Measurements from ENCODE around the gene OSCAR. TPM values are rescaled to one million over a fixed set of nuclear protein-coding genes. Genes with fewer than 3 reads are reported as not detected.

OSCAR gene
- polyA plus RNA-seq, 4 donors: 0.27 to 0.89 (median 0.67) TPM

- WGBS, 3 donors: 11 to 25% (median 12%) methylated on average over 28 of the region's 28 CpGs
- Histone ChIP-seq H3K27ac (ENCODE audit: low read depth in 1 of 3, low read length in 2 of 3) (peak overlapping the region in 1 of 3 donors; percentile 86), H3K4me1 (ENCODE audit: control insufficient read depth in 3 of 3, insufficient read depth in 2 of 3, low read depth in 1 of 3, low read length in 2 of 3) (peaks cover 0 to 4% (median 0%) of the 10 kb centered on the region in 3 donors), H3K9me3 (ENCODE audit: control insufficient read depth in 2 of 2, insufficient read depth in 1 of 2, low read depth in 1 of 2, low read length in 1 of 2) (no peaks in the 10 kb centered on the region), H3K27me3 (ENCODE audit: control insufficient read depth in 3 of 3, insufficient read depth in 3 of 3, low read length in 3 of 3) (no peaks in the 10 kb centered on the region), H3K4me3 (ENCODE audit: low read depth in 1 of 3, low read length in 3 of 3) (peak overlapping the region; percentile 58 to 74 (median 59)), H3K36me3 (ENCODE audit: control insufficient read depth in 3 of 3, insufficient read depth in 2 of 3, low read depth in 1 of 3, low read length in 3 of 3) (peaks cover 4 to 37% (median 4%) of the 10 kb centered on the region in 3 donors)
- DNase-seq (peak; percentile 41), FAIRE-seq (no peak)
These were observed 13.9 kb upstream of the OSCAR start for GRCh38 chr19:54114340-54115108.

GRCh38 chr19:54109651-54110050 lies 9.0 kb upstream of the OSCAR start:
- Histone ChIP-seq H3K36me3 (ENCODE audit: control insufficient read depth in 3 of 3, insufficient read depth in 2 of 3, low read depth in 1 of 3, low read length in 3 of 3) (peaks cover 4 to 68% (median 17%) of the 10 kb centered on the region in 3 donors), H3K9me3 (ENCODE audit: control insufficient read depth in 2 of 2, insufficient read depth in 1 of 2, low read depth in 1 of 2, low read length in 1 of 2) (no peaks in the 10 kb centered on the region)

GRCh38 chr19:54108496-54108895 lies 7.9 kb upstream of the OSCAR start:
- Histone ChIP-seq H3K4me1 (ENCODE audit: control insufficient read depth in 3 of 3, insufficient read depth in 2 of 3, low read depth in 1 of 3, low read length in 2 of 3) (peaks cover 0 to 2% (median 0%) of the 10 kb centered on the region in 3 donors), H3K4me3 (ENCODE audit: low read depth in 1 of 3, low read length in 3 of 3) (no peak overlapping the region), H3K27me3 (ENCODE audit: control insufficient read depth in 3 of 3, insufficient read depth in 3 of 3, low read length in 3 of 3) (no peaks in the 10 kb centered on the region), H3K27ac (ENCODE audit: low read depth in 1 of 3, low read length in 2 of 3) (no peak overlapping the region), H3K36me3 (ENCODE audit: control insufficient read depth in 3 of 3, insufficient read depth in 2 of 3, low read depth in 1 of 3, low read length in 3 of 3) (peaks cover 4 to 67% (median 17%) of the 10 kb centered on the region in 3 donors), H3K9me3 (ENCODE audit: control insufficient read depth in 2 of 2, insufficient read depth in 1 of 2, low read depth in 1 of 2, low read length in 1 of 2) (no peaks in the 10 kb centered on the region)
- no peak for DNase-seq
- WGBS, 3 donors: 74 to 84% (median 77%) methylated on average over 7 of the region's 7 CpGs
- no peak for FAIRE-seq

More at GRCh38 chr19:54109651-54110050, 9.0 kb upstream of the OSCAR start:
- FAIRE-seq: no peak
- no peaks in the 10 kb centered on the region for H3K27me3 ChIP-seq (ENCODE audit: control insufficient read depth in 3 of 3, insufficient read depth in 3 of 3, low read length in 3 of 3)
- H3K4me3 ChIP-seq (ENCODE audit: low read depth in 1 of 3, low read length in 3 of 3): no peak overlapping the region
- no peak overlapping the region for H3K27ac ChIP-seq (ENCODE audit: low read depth in 1 of 3, low read length in 2 of 3)
- peaks cover 0 to 4% (median 0%) of the 10 kb centered on the region in 3 donors for H3K4me1 ChIP-seq (ENCODE audit: control insufficient read depth in 3 of 3, insufficient read depth in 2 of 3, low read depth in 1 of 3, low read length in 2 of 3)
- no peak for DNase-seq
- 79 to 83% (median 81%) methylated on average over 5 to 6 of the region's 6 CpGs for WGBS, 3 donors

- Histone ChIP-seq H3K27me3 (ENCODE audit: control insufficient read depth in 3 of 3, insufficient read depth in 3 of 3, low read length in 3 of 3) (no peaks in the 10 kb centered on the region), H3K9me3 (ENCODE audit: control insufficient read depth in 2 of 2, insufficient read depth in 1 of 2, low read depth in 1 of 2, low read length in 1 of 2) (no peaks in the 10 kb centered on the region), H3K36me3 (ENCODE audit: control insufficient read depth in 3 of 3, insufficient read depth in 2 of 3, low read depth in 1 of 3, low read length in 3 of 3) (peaks cover 4 to 67% (median 17%) of the 10 kb centered on the region in 3 donors), H3K4me3 (ENCODE audit: low read depth in 1 of 3, low read length in 3 of 3) (no peak overlapping the region), H3K4me1 (ENCODE audit: control insufficient read depth in 3 of 3, insufficient read depth in 2 of 3, low read depth in 1 of 3, low read length in 2 of 3) (peaks cover 0 to 2% (median 0%) of the 10 kb centered on the region in 3 donors), H3K27ac (ENCODE audit: low read depth in 1 of 3, low read length in 2 of 3) (no peak overlapping the region)
- no peak for FAIRE-seq
- DNase-seq: no peak
- 76 to 83% (median 80%) methylated on average over 21 of the region's 21 CpGs for WGBS, 3 donors
These were observed 7.4 kb upstream of the OSCAR start for GRCh38 chr19:54107876-54108490.

GRCh38 chr19:54106716-54107115 lies 6.1 kb upstream of the OSCAR start:
- DNase-seq (no peak), FAIRE-seq (no peak)
- peaks cover 0 to 2% (median 0%) of the 10 kb centered on the region in 3 donors for H3K4me1 ChIP-seq (ENCODE audit: control insufficient read depth in 3 of 3, insufficient read depth in 2 of 3, low read depth in 1 of 3, low read length in 2 of 3)
- H3K9me3 ChIP-seq (ENCODE audit: control insufficient read depth in 2 of 2, insufficient read depth in 1 of 2, low read depth in 1 of 2, low read length in 1 of 2): no peaks in the 10 kb centered on the region
- H3K27ac ChIP-seq (ENCODE audit: low read depth in 1 of 3, low read length in 2 of 3): no peak overlapping the region
- 80 to 84% (median 84%) methylated on average over 15 of the region's 15 CpGs for WGBS, 3 donors
- no peak overlapping the region for H3K4me3 ChIP-seq (ENCODE audit: low read depth in 1 of 3, low read length in 3 of 3)
- no peaks in the 10 kb centered on the region for H3K27me3 ChIP-seq (ENCODE audit: control insufficient read depth in 3 of 3, insufficient read depth in 3 of 3, low read length in 3 of 3)
- H3K36me3 ChIP-seq (ENCODE audit: control insufficient read depth in 3 of 3, insufficient read depth in 2 of 3, low read depth in 1 of 3, low read length in 3 of 3): peaks cover 4 to 59% (median 17%) of the 10 kb centered on the region in 3 donors

GRCh38 chr19:54105796-54106195 lies 5.2 kb upstream of the OSCAR start:
- Histone ChIP-seq H3K9me3 (ENCODE audit: control insufficient read depth in 2 of 2, insufficient read depth in 1 of 2, low read depth in 1 of 2, low read length in 1 of 2) (no peaks in the 10 kb centered on the region), H3K4me3 (ENCODE audit: low read depth in 1 of 3, low read length in 3 of 3) (no peak overlapping the region), H3K36me3 (ENCODE audit: control insufficient read depth in 3 of 3, insufficient read depth in 2 of 3, low read depth in 1 of 3, low read length in 3 of 3) (peaks cover 4 to 55% (median 17%) of the 10 kb centered on the region in 3 donors), H3K27ac (ENCODE audit: low read depth in 1 of 3, low read length in 2 of 3) (no peak overlapping the region), H3K27me3 (ENCODE audit: control insufficient read depth in 3 of 3, insufficient read depth in 3 of 3, low read length in 3 of 3) (no peaks in the 10 kb centered on the region), H3K4me1 (ENCODE audit: control insufficient read depth in 3 of 3, insufficient read depth in 2 of 3, low read depth in 1 of 3, low read length in 2 of 3) (peaks cover 0 to 2% (median 0%) of the 10 kb centered on the region in 3 donors)
- DNase-seq: no peak
- WGBS, 3 donors: 87 to 93% (median 91%) methylated on average over 10 of the region's 10 CpGs
- FAIRE-seq: no peak

- H3K36me3 ChIP-seq (ENCODE audit: control insufficient read depth in 3 of 3, insufficient read depth in 2 of 3, low read depth in 1 of 3, low read length in 3 of 3): peaks cover 4 to 49% (median 17%) of the 10 kb centered on the region in 3 donors
- FAIRE-seq (no peak), DNase-seq (no peak)
- 85 to 95% (median 91%) methylated on average over 11 of the region's 11 CpGs for WGBS, 3 donors
- no peak overlapping the region for H3K4me3 ChIP-seq (ENCODE audit: low read depth in 1 of 3, low read length in 3 of 3)
- H3K4me1 ChIP-seq (ENCODE audit: control insufficient read depth in 3 of 3, insufficient read depth in 2 of 3, low read depth in 1 of 3, low read length in 2 of 3): peaks cover 0 to 2% (median 0%) of the 10 kb centered on the region in 3 donors
- no peak overlapping the region for H3K27ac ChIP-seq (ENCODE audit: low read depth in 1 of 3, low read length in 2 of 3)
- H3K9me3 ChIP-seq (ENCODE audit: control insufficient read depth in 2 of 2, insufficient read depth in 1 of 2, low read depth in 1 of 2, low read length in 1 of 2): no peaks in the 10 kb centered on the region
- no peaks in the 10 kb centered on the region for H3K27me3 ChIP-seq (ENCODE audit: control insufficient read depth in 3 of 3, insufficient read depth in 3 of 3, low read length in 3 of 3)
These were observed 4.6 kb upstream of the OSCAR start for GRCh38 chr19:54104998-54105715.

Measured in small intestine (tissue), 7 donors.